ENCODE data around the gene SALL4.

Gene SALL4

GRCh38 chr20:51735728-51736600 lies 66.4 kb downstream of the SALL4 start:
- DNase-seq (ENCODE audit: low spot score) = no peak

GRCh38 chr20:51734876-51735720 lies 67.2 kb downstream of the SALL4 start:
- DNase-seq (ENCODE audit: low spot score) = no peak

DNA sequence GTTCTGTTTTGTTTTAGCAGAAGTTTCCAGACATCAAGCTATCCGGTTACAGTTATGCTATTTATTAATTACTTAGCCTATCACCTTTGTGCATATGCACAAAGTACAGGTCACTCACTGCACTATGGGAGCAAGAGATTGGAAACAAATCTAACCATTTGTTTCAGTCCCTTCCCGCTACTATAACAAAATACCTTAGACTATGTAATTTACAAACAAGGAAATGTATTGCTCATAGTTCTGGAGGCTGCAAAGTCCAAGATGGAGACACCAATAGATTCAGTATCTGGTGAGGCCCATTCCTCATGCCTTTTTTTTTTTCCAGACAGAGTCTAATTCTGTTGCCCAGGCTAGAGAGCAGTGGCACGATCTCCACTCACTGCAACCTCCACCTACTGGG lies 69.3 kb downstream of the SALL4 start:
- DNase-seq (ENCODE audit: low spot score) = no peak
